HepG2 (cell line): ENCODE measurements around the gene ACER3. TPM values are rescaled to one million over a fixed set of nuclear protein-coding genes. Genes with fewer than 3 reads are reported as not detected.

Experiments used
- CSRNP1 ChIP-seq: sonication (generic); formaldehyde crosslinking; IDR thresholded peaks from 2 replicates; pipeline ENCODE4 v1.8.1; 2023; ENCODE audit warnings: mild to moderate bottlenecking, missing genetic modification reagents
- KLF11 ChIP-seq: IDR thresholded peaks from 2 replicates; pipeline ENCODE4 v1.6.1; 2016; ENCODE audit warnings: missing compliant biosample characterization
- MATR3 ChIP-seq: sonication (generic); formaldehyde crosslinking; IDR thresholded peaks from 2 replicates; pipeline ENCODE4 v1.4.0; 2020; ENCODE audit warnings: missing genetic modification reagents
- PAXIP1 ChIP-seq: sonication (generic); formaldehyde crosslinking; conservative IDR thresholded peaks from 2 replicates; pipeline ENCODE4 v1.4.0; 2020; ENCODE audit warnings: mild to moderate bottlenecking, missing genetic modification reagents, moderate library complexity
- PHF21A ChIP-seq: sonication (generic); formaldehyde crosslinking; IDR thresholded peaks from 2 replicates; pipeline ENCODE4 v1.5.0; 2020; ENCODE audit warnings: mild to moderate bottlenecking, missing genetic modification reagents
- RERE ChIP-seq: IDR thresholded peaks from 2 replicates; pipeline ENCODE4 v1.6.1; 2016; ENCODE audit warnings: low read depth, missing genetic modification reagents, missing compliant biosample characterization
- REST ChIP-seq, 2 experiments: IDR thresholded peaks; 2 replicates each; pipeline ENCODE4 v1.6.1; 2011 to 2012; ENCODE audit warnings: low read length in 2 of 2, borderline replicate concordance in 1 of 2, low read depth in 1 of 2, mild to moderate bottlenecking in 1 of 2, moderate library complexity in 1 of 2
- RNF219 ChIP-seq: sonication (generic); formaldehyde crosslinking; IDR thresholded peaks from 2 replicates; pipeline ENCODE4 v1.5.0; 2020; ENCODE audit warnings: mild to moderate bottlenecking, missing genetic modification reagents
- SP1 ChIP-seq, 2 experiments: fragments of 450-650 bp in 1 of 2; sonication (generic) in 1 of 2; formaldehyde crosslinking in 1 of 2; IDR thresholded peaks; 2 replicates each; pipeline versions ENCODE4 v1.4.0 to v1.6.1; 2016 to 2020; ENCODE audit warnings: missing genetic modification reagents in 1 of 2
- ZNF264 ChIP-seq: sonication (generic); formaldehyde crosslinking; IDR thresholded peaks from 2 replicates; pipeline ENCODE4 v1.4.0; 2020; ENCODE audit warnings: missing genetic modification reagents
- polyA plus RNA-seq, 8 experiments: library from polyadenylated mRNA; depleted of rRNA in 3 of 8; stranded (reverse) in 7 of 8; unstranded in 1 of 8; fragments of >200 nt; fragmentation: Illumina TruSeq in 4 of 8; extraction: Trizol in 4 of 8; gene quantifications; 2 replicates each; pipeline versions ENCODE4 v1.2.1 to v1.2.3, GENCODE V29; 2011 to 2016; ENCODE audit warnings: low read depth in 4 of 8, missing spikeins in 1 of 8, mixed read lengths in 1 of 8; ENCODE audit not compliant: insufficient read depth in 1 of 8
- total RNA-seq, 5 experiments: library from RNA; depleted of rRNA; stranded (reverse); fragments of >200 nt; fragmentation: Illumina TruSeq; extraction: Trizol; gene quantifications; 2 replicates each; pipeline ENCODE4 v1.2.3, GENCODE V29; 2016; ENCODE audit warnings: low read depth in 1 of 5

Gene ACER3
- total and polyA plus RNA-seq, 2 of the 13 experiments (the other 11 are each of a cell fraction or from before 2014, with no cell fraction given), result 6.0 to 9.8 TPM

GRCh38 chr11:77066229-77067042 lies 205.7 kb downstream of the ACER3 start, which contains the start of gene CAPN5 (continued):
- TF ChIP-seq REST (IDR thresholded peaks at IDR 0.05; ENCODE audit: borderline replicate concordance in 1 of 2, low read depth in 1 of 2, low read length in 2 of 2) (no peak), PHF21A (peak; percentile 56), RNF219 (CRISPR knock-in tag) (no peak), PAXIP1 (CRISPR knock-in tag) (peak; percentile 34; the same call in 1 of the 2 replicates), KLF11 (CRISPR knock-in tag) (no peak), RERE (CRISPR knock-in tag) (0 out of 2 replicates have a peak, but pooled peaks have one; percentile 8), MATR3 (CRISPR knock-in tag) (no peak), ZNF264 (CRISPR knock-in tag) (no peak), SP1 (IDR thresholded peaks at IDR 0.05) (no peak), SP1 (CRISPR knock-in tag; IDR thresholded peaks at IDR 0.05) (peak; percentile 37; the same call in 1 of the 2 replicates), CSRNP1 (CRISPR knock-in tag) (peak; percentile 16; the same call in 1 of the 2 replicates)
